Adrenal gland (tissue), 5 donors: ENCODE measurements around the gene HM13.

ENCODE experiments used
- CTCF ChIP-seq, 6 experiments: fragments of 450-650 bp in 4 of 6; fragments of 200-600 bp in 2 of 6; sonication (generic) in 1 of 6; IDR thresholded peaks; 1 replicate in 5 of 6; 2 replicates in 1 of 6; pipeline versions ENCODE4 v1.5.1 to v1.8.0; 2016 to 2021; ENCODE audit warnings: antibody characterized with exemption in 6 of 6, mild to moderate bottlenecking in 2 of 6, moderate library complexity in 1 of 6
- POLR2A ChIP-seq, 2 donors: fragments of 450-650 bp; IDR thresholded peaks; one replicate each; pipeline ENCODE4 v1.6.1; 2017; ENCODE audit warnings: antibody characterized with exemption in 2 of 2, mild to moderate bottlenecking in 2 of 2, moderate library complexity in 1 of 2
- donor health status: DM: no; HTN: no; CAD: no.

DNA sequence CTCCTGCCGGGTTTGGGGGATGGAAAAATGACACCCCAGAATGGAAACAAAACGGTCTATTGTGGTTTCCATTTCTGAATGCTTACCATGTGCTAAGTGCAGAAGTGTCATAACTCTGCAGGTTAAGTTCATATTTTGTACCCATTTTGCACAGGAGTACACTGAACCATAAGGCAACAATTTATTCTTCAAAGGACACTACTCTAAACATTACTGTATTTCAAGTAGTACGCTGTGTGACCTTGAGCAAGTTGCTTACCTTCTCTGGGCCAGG, 81.1 kb downstream of the HM13 start:
- no peak for TF ChIP-seq CTCF (IDR thresholded peaks at IDR 0.05)
- TF ChIP-seq POLR2A (IDR thresholded peaks at IDR 0.05), result no peak
